Psoas muscle (tissue), 8 donors: ENCODE results near the gene NAAA. TPM values are rescaled to one million over a fixed set of nuclear protein-coding genes. Genes with fewer than 3 reads are reported as not detected.
"Not testable (repeated sequence)": the region's sequence is repeated elsewhere in the genome, so short reads cannot be mapped to it uniquely, and the experiment has no call there.

Experiments
- ATAC-seq, 4 donors: fragments of 200-7000 bp; cut with Tn5 transposase; one replicate each; pipeline ENCODE4 v1.9.1; 2020; ENCODE audit warnings: moderate library complexity in 3 of 4, mild to moderate bottlenecking in 2 of 4
- DNase-seq, 2 donors: peaks; one replicate each; pipeline ENCODE4 v3.0.0-alpha.2; 2020
- H3K27ac ChIP-seq: fragments of 200-600 bp; one replicate; pipeline ENCODE4 v1.8.0; 2022
- H3K27me3 ChIP-seq, 3 donors: fragments of 200-600 bp in 1 of 3; one replicate each; pipeline versions ENCODE4 v1.6.1 to v1.8.0; 2013 to 2022; ENCODE audit warnings: low read length in 2 of 3, mild to moderate bottlenecking in 2 of 3, moderate library complexity in 1 of 3; ENCODE audit not compliant: insufficient read depth in 3 of 3
- H3K36me3 ChIP-seq, 2 donors: fragments of 200-600 bp in 1 of 2; one replicate each; pipeline versions ENCODE4 v1.6.1 to v1.8.0; 2013 to 2022; ENCODE audit warnings: low read depth in 1 of 2, mild to moderate bottlenecking in 1 of 2, moderate library complexity in 1 of 2; ENCODE audit not compliant: insufficient read depth in 1 of 2
- H3K4me1 ChIP-seq: fragments of 200-600 bp; one replicate; pipeline ENCODE4 v1.8.0; 2022
- H3K4me3 ChIP-seq: fragments of 200-600 bp; one replicate; pipeline ENCODE4 v1.8.0; 2022; ENCODE audit warnings: mild to moderate bottlenecking
- H3K9me3 ChIP-seq: fragments of 200-600 bp; one replicate; pipeline ENCODE4 v1.8.0; 2022
- CTCF ChIP-seq: fragments of 200-600 bp; IDR thresholded peaks from one replicate; pipeline ENCODE4 v1.8.0; 2022; ENCODE audit warnings: antibody characterized with exemption
- WGBS, 3 donors: extraction: QIAGEN DNeasy Blood & Tissue Kit; methylation state at CpG; one replicate each; pipeline versions ENCODE4 v1.1.6 to v1.1.7; 2013; 5-methylcytosine and 5-hydroxymethylcytosine counted together
- intact Hi-C, 2 donors: fragments of 100-400 bp; cut with DNase I; formaldehyde crosslinking; loops; one replicate each; pipeline versions ENCODE4 v1.11.0 to v1.14.2; 2022
- polyA plus RNA-seq, 3 donors: library from polyadenylated mRNA; stranded (reverse); fragments of 200-250 nt; gene quantifications; one replicate each; pipeline ENCODE4 v1.2.3, GENCODE V29; 2013
- total RNA-seq, 4 donors: library from RNA; stranded (reverse); fragmentation: NEBNext Ultra II Directional in 2 of 4; extraction: Animal tissue kit (Norgen Biotek cat#: 25700) in 2 of 4; gene quantifications; one replicate each; pipeline versions ENCODE4 v1.2.1 to v1.2.4, GENCODE V29; 2021 to 2023
- donor health status: healthy with polysubstance abuse.
- donor health status: DM: no; HTN: no; CAD: no; lungs with moderate emphysema.
- donor health status: Bipolar disorder and iron deficiency.
- donor health status: healthy.
- donor health status: DM: yes; HTN: yes; CAD: no.
- donor health status: DM: no; HTN: no; CAD: no.
- donor health status: DM: no; HTN: no; CAD: no.
- donor health status: DM: yes; HTN: yes; CAD: no.

The NAAA gene
- total and polyA plus RNA-seq, 7 donors: 3.3 to 9.9 (median 5.2) TPM

GRCh38 chr4:75935628-75936027 is 5.2 kb downstream of the NAAA start:
- WGBS, 3 donors: 80 to 95% (median 90%) methylated on average over 1 of the region's 1 CpG

GRCh38 chr4:75930152-75930551 is 10.7 kb downstream of the NAAA start:
- H3K9me3 ChIP-seq: no peaks in the 10 kb centered on the region
- WGBS, 3 donors: 53 to 77% (median 59%) methylated on average over 3 of the region's 3 CpGs
- H3K27ac ChIP-seq: no peak overlapping the region
- TF ChIP-seq CTCF: no peak
- ATAC-seq (no peak), DNase-seq (no peak)
- H3K36me3 ChIP-seq: peaks cover 3 to 83% of the 10 kb centered on the region in 2 donors
- H3K4me1 ChIP-seq: no peaks in the 10 kb centered on the region
- H3K27me3 ChIP-seq: no peaks in the 10 kb centered on the region
- intact Hi-C loops: no loop called here
- H3K4me3 ChIP-seq: no peak overlapping the region

More at GRCh38 chr4:75935628-75936027, 5.2 kb downstream of the NAAA start:
- ATAC-seq (no peak), DNase-seq (no peak)
- Histone ChIP-seq H3K36me3 (peaks cover 0 to 80% of the 10 kb centered on the region in 2 donors), H3K4me1 (no peaks in the 10 kb centered on the region), H3K27me3 (no peaks in the 10 kb centered on the region), H3K9me3 (no peaks in the 10 kb centered on the region), H3K27ac (no peak overlapping the region), H3K4me3 (no peak overlapping the region)
- intact Hi-C loops: no loop called here
- TF ChIP-seq CTCF: no peak

GRCh38 chr4:75924916-75925315 is 15.9 kb downstream of the NAAA start:
- H3K27me3 ChIP-seq, ATAC-seq, intact Hi-C loops, DNase-seq, H3K4me1 ChIP-seq, H3K27ac ChIP-seq, H3K4me3 ChIP-seq, H3K9me3 ChIP-seq: not testable (repeated sequence)
- WGBS, 3 donors: 94 to 95% (median 95%) methylated on average over 11 of the region's 11 CpGs
- peaks cover 7 to 82% of the 10 kb centered on the region in 2 donors for H3K36me3 ChIP-seq

GRCh38 chr4:75924309-75924827 is 16.4 kb downstream of the NAAA start:
- H3K4me3 ChIP-seq: no peak overlapping the region
- H3K9me3 ChIP-seq: no peaks in the 10 kb centered on the region
- DNase-seq (no peak), ATAC-seq (no peak)
- peaks cover 7 to 82% of the 10 kb centered on the region in 2 donors for H3K36me3 ChIP-seq
- no peak overlapping the region for H3K27ac ChIP-seq
- intact Hi-C loops: no loop called here
- TF ChIP-seq CTCF: no peak
- WGBS, 3 donors: 75 to 82% (median 77%) methylated on average over 5 of the region's 5 CpGs
- H3K27me3 ChIP-seq: no peaks in the 10 kb centered on the region
- no peaks in the 10 kb centered on the region for H3K4me1 ChIP-seq

GRCh38 chr4:75922588-75922987 is 18.2 kb downstream of the NAAA start:
- Histone ChIP-seq H3K4me1 (no peaks in the 10 kb centered on the region), H3K27me3 (no peaks in the 10 kb centered on the region), H3K36me3 (peaks cover 5 to 82% of the 10 kb centered on the region in 2 donors), H3K9me3 (no peaks in the 10 kb centered on the region), H3K4me3 (no peak overlapping the region), H3K27ac (no peak overlapping the region)
- DNase-seq (no peak), ATAC-seq (no peak)
- 79 to 92% (median 88%) methylated on average over 1 of the region's 1 CpG for WGBS, 3 donors
- intact Hi-C loops: no loop called here
- no peak for TF ChIP-seq CTCF
